H9 (cell line): ENCODE results near the gene ARFGAP2. TPM values are rescaled to one million over a fixed set of nuclear protein-coding genes. Genes with fewer than 3 reads are reported as not detected.

Experiments used
- DNase-seq: peaks from one replicate; pipeline ENCODE4 v3.0.0-alpha.2; 2017
- H2AFZ ChIP-seq: one replicate; pipeline ENCODE4 v1.6.1; 2013; ENCODE audit warnings: mild to moderate bottlenecking, low read length, control low read depth, moderate library complexity
- H2AK5ac ChIP-seq: 2 replicates; pipeline ENCODE4 v1.6.1; 2013; ENCODE audit warnings: low read length, control low read depth, mixed read lengths; ENCODE audit not compliant: insufficient read length
- H2BK120ac ChIP-seq: one replicate; pipeline ENCODE4 v1.6.1; 2013; ENCODE audit warnings: low read depth, mild to moderate bottlenecking, low read length, control low read depth, inconsistent platforms; ENCODE audit not compliant: poor library complexity, severe bottlenecking
- H2BK12ac ChIP-seq: 2 replicates; pipeline ENCODE4 v1.6.1; 2013; ENCODE audit warnings: low read length, control low read depth, mixed read lengths, low read depth; ENCODE audit not compliant: insufficient read length
- H2BK15ac ChIP-seq: 2 replicates; pipeline ENCODE4 v1.6.1; 2013; ENCODE audit warnings: low read depth, low read length, control low read depth
- H2BK20ac ChIP-seq: one replicate; pipeline ENCODE4 v1.6.1; 2013; ENCODE audit warnings: low read depth, mild to moderate bottlenecking, low read length, control low read depth, inconsistent platforms; ENCODE audit not compliant: poor library complexity, severe bottlenecking
- H2BK5ac ChIP-seq: 2 replicates; pipeline ENCODE4 v1.6.1; 2013; ENCODE audit warnings: low read length, control low read depth, mixed read lengths; ENCODE audit not compliant: insufficient read length
- H3K14ac ChIP-seq: 2 replicates; pipeline ENCODE4 v1.6.1; 2013; ENCODE audit warnings: low read length, control low read depth; ENCODE audit not compliant: insufficient read depth
- H3K18ac ChIP-seq: 2 replicates; pipeline ENCODE4 v1.6.1; 2013; ENCODE audit warnings: low read depth, mild to moderate bottlenecking, mixed read lengths, low read length, control low read depth; ENCODE audit not compliant: insufficient read length
- H3K23ac ChIP-seq: 2 replicates; pipeline ENCODE4 v1.6.1; 2013; ENCODE audit warnings: low read length, control low read depth, mixed read lengths, low read depth; ENCODE audit not compliant: insufficient read length
- H3K23me2 ChIP-seq: 2 replicates; pipeline ENCODE4 v1.6.1; 2013; ENCODE audit warnings: low read depth, mild to moderate bottlenecking, mixed read lengths, low read length, control low read depth; ENCODE audit not compliant: insufficient read length, poor library complexity, severe bottlenecking
- H3K27ac ChIP-seq: 2 replicates; pipeline ENCODE4 v1.5.1; 2013; ENCODE audit warnings: low read length, control low read depth, mixed read lengths, low read depth; ENCODE audit not compliant: insufficient read length
- H3K27me3 ChIP-seq: 2 replicates; pipeline ENCODE4 v1.6.1; 2013; ENCODE audit warnings: low read length, control low read depth, inconsistent platforms; ENCODE audit not compliant: insufficient read depth
- H3K4ac ChIP-seq: 2 replicates; pipeline ENCODE4 v1.6.1; 2013; ENCODE audit warnings: low read depth, mild to moderate bottlenecking, control low read depth, inconsistent platforms, low read length, moderate library complexity
- H3K4me1 ChIP-seq: 2 replicates; pipeline ENCODE4 v1.6.1; 2013; ENCODE audit warnings: low read length, control low read depth, inconsistent platforms; ENCODE audit not compliant: insufficient read depth
- H3K4me2 ChIP-seq: 2 replicates; pipeline ENCODE4 v1.6.1; 2013; ENCODE audit warnings: low read length, control low read depth, mixed read lengths; ENCODE audit not compliant: insufficient read length, insufficient read depth
- H3K56ac ChIP-seq: 2 replicates; pipeline ENCODE4 v1.6.1; 2013; ENCODE audit warnings: low read depth, mild to moderate bottlenecking, mixed read lengths, low read length, control low read depth; ENCODE audit not compliant: insufficient read length
- H3K79me1 ChIP-seq: 2 replicates; pipeline ENCODE4 v1.6.1; 2013; ENCODE audit warnings: low read depth, mild to moderate bottlenecking, moderate library complexity, low read length, control low read depth, inconsistent platforms; ENCODE audit not compliant: insufficient read depth, poor library complexity, severe bottlenecking
- H3K79me2 ChIP-seq: 2 replicates; pipeline ENCODE4 v1.6.1; 2013; ENCODE audit warnings: low read length, control low read depth, inconsistent platforms; ENCODE audit not compliant: insufficient read depth
- H3K9ac ChIP-seq: 2 replicates; pipeline ENCODE4 v1.6.1; 2013; ENCODE audit warnings: low read length, control low read depth, mixed read lengths; ENCODE audit not compliant: insufficient read length; ENCODE audit errors: extremely low read depth
- H3K9me3 ChIP-seq: one replicate; pipeline ENCODE4 v1.6.1; 2013; ENCODE audit warnings: low read depth, low read length, inconsistent platforms; ENCODE audit not compliant: control insufficient read depth
- H3T11ph ChIP-seq: one replicate; pipeline ENCODE4 v1.6.1; 2013; ENCODE audit warnings: mild to moderate bottlenecking, low read length, control low read depth, inconsistent platforms
- H4K20me1 ChIP-seq: one replicate; pipeline ENCODE4 v1.6.1; 2013; ENCODE audit not compliant: control insufficient read depth, insufficient read length, insufficient read depth
- H4K5ac ChIP-seq: 2 replicates; pipeline ENCODE4 v1.6.1; 2013; ENCODE audit warnings: low read depth, mild to moderate bottlenecking, mixed read lengths, low read length, control low read depth; ENCODE audit not compliant: insufficient read length
- H4K8ac ChIP-seq: replicated peaks from 2 replicates; pipeline ENCODE4 v1.6.1; 2013; ENCODE audit warnings: low read length, control low read depth, mixed read lengths, low read depth; ENCODE audit not compliant: insufficient read length
- H4K91ac ChIP-seq: 2 replicates; pipeline ENCODE4 v1.6.1; 2013; ENCODE audit warnings: low read depth, mild to moderate bottlenecking, moderate library complexity, mixed read lengths, low read length, control low read depth; ENCODE audit not compliant: insufficient read length
- H3K27ac Mint-ChIP-seq, 3 experiments: 2 replicates in 2 of 3; 3 replicates in 1 of 3; pipeline ENCODE4 v1.8.0; 2020 to 2021; ENCODE audit warnings: mixed read lengths in 3 of 3, mild to moderate bottlenecking in 1 of 3, moderate library complexity in 1 of 3
- H3K27me3 Mint-ChIP-seq: 2 replicates; pipeline ENCODE4 v1.8.0; 2021; ENCODE audit warnings: low read depth, mild to moderate bottlenecking, moderate library complexity, mixed read lengths
- H3K36me3 Mint-ChIP-seq, 3 experiments: 2 replicates in 2 of 3; 3 replicates in 1 of 3; pipeline ENCODE4 v1.8.0; 2020 to 2021; ENCODE audit warnings: low read depth in 3 of 3, mixed read lengths in 3 of 3; ENCODE audit not compliant: insufficient read depth in 1 of 3
- H3K4me1 Mint-ChIP-seq, 2 experiments: 2 replicates each; pipeline ENCODE4 v1.8.0; 2020; ENCODE audit warnings: mixed read lengths in 2 of 2
- H3K4me3 Mint-ChIP-seq, 2 experiments: 2 replicates in 1 of 2; 3 replicates in 1 of 2; pipeline ENCODE4 v1.8.0; 2020 to 2021; ENCODE audit warnings: mild to moderate bottlenecking in 2 of 2, mixed read lengths in 2 of 2, moderate library complexity in 1 of 2
- H3K9me3 Mint-ChIP-seq, 2 experiments: 2 replicates in 1 of 2; 3 replicates in 1 of 2; pipeline ENCODE4 v1.8.0; 2020; ENCODE audit warnings: mild to moderate bottlenecking in 2 of 2, mixed read lengths in 2 of 2, moderate library complexity in 1 of 2
- CTCF ChIP-seq: fragments of 200-600 bp; sonication (generic); conservative IDR thresholded peaks from 3 replicates; pipeline ENCODE4 v1.8.0; 2021; ENCODE audit warnings: antibody characterized with exemption, mild to moderate bottlenecking
- WGBS: extraction: QIAGEN DNeasy Blood & Tissue Kit; methylation state at CpG from one replicate; pipeline ENCODE4 v1.1.7; 2013; ENCODE audit warnings: missing lambda C conversion rate, low lambda C conversion rate, mixed read lengths; ENCODE audit not compliant: insufficient read length; ENCODE audit errors: extremely low coverage; 5-methylcytosine and 5-hydroxymethylcytosine counted together
- total RNA-seq: library from RNA; stranded (reverse); gene quantifications from 2 replicates; pipeline ENCODE4 v1.2.1, GENCODE V29; 2021

Gene ARFGAP2
- total RNA-seq, 1 experiment from 2014 or later = 72.3 TPM

- no peaks in the 10 kb centered on the region; the same call in none of the 2 replicates for H3K27me3 Mint-ChIP-seq
- Histone ChIP-seq H2AFZ (no peak overlapping the region), H3K4ac (no peak overlapping the region), H3K23ac (no peak overlapping the region), H3K4me2 (no peak overlapping the region), H3K14ac (peak overlapping the region; percentile 75; the same call in 1 of the 2 replicates), H3K27me3 (no peaks in the 10 kb centered on the region), H3K27ac (no peak overlapping the region), H3T11ph (no peak overlapping the region), H4K20me1 (no peaks in the 10 kb centered on the region), H4K5ac (no peak overlapping the region), H2BK120ac (no peak overlapping the region), H3K79me2 (no peaks in the 10 kb centered on the region), H3K18ac (peak overlapping the region; percentile 61), H2AK5ac (no peak overlapping the region), H2BK15ac (no peak overlapping the region), H2BK5ac (no peak overlapping the region), H2BK20ac (no peak overlapping the region), H3K9ac (no peak overlapping the region), H3K23me2 (no peaks in the 10 kb centered on the region), H4K91ac (no peak overlapping the region), H3K56ac (no peak overlapping the region), H3K79me1 (no peaks in the 10 kb centered on the region), H3K4me1 (no peaks in the 10 kb centered on the region; the same call in 1 of the 2 replicates), H3K9me3 (no peaks in the 10 kb centered on the region), H4K8ac (no peak overlapping the region), H2BK12ac (no peak overlapping the region)
- H3K4me3 Mint-ChIP-seq = no peak overlapping the region; a peak in 1 of 5 replicates
- no peak for DNase-seq
- H3K27ac Mint-ChIP-seq = peak overlapping the region; percentile 18 to 92 (median 30); a peak in 4 of 7 replicates
- no peaks in the 10 kb centered on the region for H3K36me3 Mint-ChIP-seq
- no peaks in the 10 kb centered on the region for H3K9me3 Mint-ChIP-seq
- no CpG with 5 or more reads among the region's 2 CpGs for WGBS
- TF ChIP-seq CTCF = no peak
- H3K4me1 Mint-ChIP-seq = peaks cover 8 to 9% of the 10 kb centered on the region in 2 experiments
Observed at GRCh38 chr11:47204637-47204989, 27.9 kb upstream of the ARFGAP2 start.
